ENCODE data around the gene MTA1. TPM values are rescaled to one million over a fixed set of nuclear protein-coding genes. Genes with fewer than 3 reads are reported as not detected.
A peak's percentile ranks its signal among the peaks of the same experiment; 100 is the strongest.

MTA1 gene
- total and polyA plus RNA-seq, 8 donors, result 24.9 to 183 (median 54.1) TPM

DNA sequence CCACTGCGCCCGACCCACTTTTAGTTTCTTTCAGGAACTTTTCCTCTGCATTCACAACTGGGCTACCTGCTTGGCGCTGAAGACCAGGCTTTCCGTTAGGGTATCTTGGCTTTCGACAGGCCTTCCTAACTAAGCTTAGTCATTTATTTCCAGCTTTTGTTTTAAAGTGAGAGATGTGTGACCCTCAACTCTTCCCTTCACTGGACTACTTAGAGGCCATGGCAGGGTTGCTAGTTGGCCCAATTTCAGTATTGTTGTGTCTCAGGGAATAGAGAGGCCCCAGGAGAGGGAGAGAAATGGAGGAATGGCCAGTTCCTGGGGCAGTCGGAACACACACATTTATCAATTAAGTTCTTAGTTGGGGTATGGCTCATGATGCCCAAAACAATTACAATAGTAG is 10.4 kb downstream of the MTA1 start:
- 77 to 97% (median 94%) methylated on average over 6 of the region's 6 CpGs for WGBS, 5 donors
- no peaks in the 10 kb centered on the region for H3K27me3 ChIP-seq
- H3K4me3 ChIP-seq, result no peak overlapping the region
- TF ChIP-seq POLR2AphosphoS5 (IDR thresholded peaks at IDR 0.05), result no peak
- TF ChIP-seq EP300 (IDR thresholded peaks at IDR 0.05), result no peak
- TF ChIP-seq POLR2A (IDR thresholded peaks at IDR 0.05), result no peak
- TF ChIP-seq, protein P1, sequence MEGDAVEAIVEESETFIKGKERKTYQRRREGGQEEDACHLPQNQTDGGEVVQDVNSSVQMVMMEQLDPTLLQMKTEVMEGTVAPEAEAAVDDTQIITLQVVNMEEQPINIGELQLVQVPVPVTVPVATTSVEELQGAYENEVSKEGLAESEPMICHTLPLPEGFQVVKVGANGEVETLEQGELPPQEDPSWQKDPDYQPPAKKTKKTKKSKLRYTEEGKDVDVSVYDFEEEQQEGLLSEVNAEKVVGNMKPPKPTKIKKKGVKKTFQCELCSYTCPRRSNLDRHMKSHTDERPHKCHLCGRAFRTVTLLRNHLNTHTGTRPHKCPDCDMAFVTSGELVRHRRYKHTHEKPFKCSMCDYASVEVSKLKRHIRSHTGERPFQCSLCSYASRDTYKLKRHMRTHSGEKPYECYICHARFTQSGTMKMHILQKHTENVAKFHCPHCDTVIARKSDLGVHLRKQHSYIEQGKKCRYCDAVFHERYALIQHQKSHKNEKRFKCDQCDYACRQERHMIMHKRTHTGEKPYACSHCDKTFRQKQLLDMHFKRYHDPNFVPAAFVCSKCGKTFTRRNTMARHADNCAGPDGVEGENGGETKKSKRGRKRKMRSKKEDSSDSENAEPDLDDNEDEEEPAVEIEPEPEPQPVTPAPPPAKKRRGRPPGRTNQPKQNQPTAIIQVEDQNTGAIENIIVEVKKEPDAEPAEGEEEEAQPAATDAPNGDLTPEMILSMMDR (IDR thresholded peaks at IDR 0.05), result no peak
- peak overlapping the region in 1 of 5 donors; percentile 4 for H3K27ac ChIP-seq
- peaks cover 0 to 43% (median 14%) of the 10 kb centered on the region in 4 donors for H3K36me3 ChIP-seq
- H3K9me3 ChIP-seq, result peaks cover 0 to 3% (median 0%) of the 10 kb centered on the region in 4 donors
- DNase-seq, result no peak
- peaks cover 0 to 15% (median 3%) of the 10 kb centered on the region in 4 donors for H3K4me1 ChIP-seq
- intact Hi-C loops (cut with DNase I; ENCODE audit: low total_unique reads), result no loop called here

DNA sequence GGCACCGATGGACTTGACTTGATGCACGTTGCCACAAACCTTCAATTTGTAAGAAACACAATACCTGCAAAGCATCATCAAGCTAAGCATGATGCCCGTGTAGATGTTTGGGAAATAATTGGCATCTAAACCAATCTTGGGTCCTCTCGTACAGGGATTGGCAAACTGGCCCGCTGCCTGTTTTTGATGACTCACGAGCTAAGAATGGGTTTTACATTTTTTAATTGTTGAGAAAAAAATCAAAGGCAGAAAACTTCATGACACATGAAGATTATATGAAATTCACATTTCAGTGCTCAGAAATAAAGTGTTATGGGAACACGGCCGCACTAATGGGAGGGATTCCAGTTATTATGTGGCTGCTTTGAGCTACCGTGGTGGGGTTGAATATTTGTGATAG is 10.9 kb downstream of the MTA1 start:
- intact Hi-C loops (cut with DNase I; ENCODE audit: low total_unique reads), result no loop called here
- WGBS, 5 donors, result 66 to 74% (median 69%) methylated on average over 9 of the region's 9 CpGs
- peaks cover 0 to 15% (median 3%) of the 10 kb centered on the region in 4 donors for H3K4me1 ChIP-seq
- peaks cover 0 to 38% (median 11%) of the 10 kb centered on the region in 4 donors for H3K36me3 ChIP-seq
- peaks cover 0 to 3% (median 0%) of the 10 kb centered on the region in 4 donors for H3K9me3 ChIP-seq
- DNase-seq, result no peak
- peak overlapping the region in 1 of 5 donors; percentile 4 for H3K27ac ChIP-seq
- no peak overlapping the region for H3K4me3 ChIP-seq
- no peaks in the 10 kb centered on the region for H3K27me3 ChIP-seq
- no peak for TF ChIP-seq POLR2A (IDR thresholded peaks at IDR 0.05)
- TF ChIP-seq POLR2AphosphoS5 (IDR thresholded peaks at IDR 0.05), result no peak
- TF ChIP-seq EP300 (IDR thresholded peaks at IDR 0.05), result no peak
- TF ChIP-seq, protein P1 (IDR thresholded peaks at IDR 0.05), result no peak

DNA sequence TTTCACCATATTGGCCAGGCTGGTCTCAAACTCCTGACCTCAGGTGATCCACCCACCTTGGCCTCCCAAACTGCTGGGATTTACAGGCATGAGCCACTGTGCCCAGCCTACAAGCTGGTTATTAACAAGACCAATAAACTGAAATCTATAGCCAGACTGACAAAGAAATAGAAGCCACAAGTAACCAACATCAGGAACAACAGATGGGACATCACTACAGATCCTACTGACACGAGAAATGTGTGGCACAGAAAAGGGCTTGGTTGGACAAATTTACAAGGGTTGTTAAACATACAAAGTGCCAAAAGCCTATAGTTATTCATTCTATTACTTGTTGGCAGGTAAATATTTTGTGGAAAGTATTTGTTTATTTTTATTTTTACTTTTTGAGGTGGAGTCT is 11.6 kb downstream of the MTA1 start:
- WGBS, 5 donors, result 85 to 100% (median 91%) methylated on average over 1 of the region's 1 CpG
- TF ChIP-seq EP300 (IDR thresholded peaks at IDR 0.05), result no peak
- TF ChIP-seq POLR2A (IDR thresholded peaks at IDR 0.05), result no peak
- TF ChIP-seq, protein P1 (IDR thresholded peaks at IDR 0.05), result no peak
- no peak for TF ChIP-seq POLR2AphosphoS5 (IDR thresholded peaks at IDR 0.05)

DNA sequence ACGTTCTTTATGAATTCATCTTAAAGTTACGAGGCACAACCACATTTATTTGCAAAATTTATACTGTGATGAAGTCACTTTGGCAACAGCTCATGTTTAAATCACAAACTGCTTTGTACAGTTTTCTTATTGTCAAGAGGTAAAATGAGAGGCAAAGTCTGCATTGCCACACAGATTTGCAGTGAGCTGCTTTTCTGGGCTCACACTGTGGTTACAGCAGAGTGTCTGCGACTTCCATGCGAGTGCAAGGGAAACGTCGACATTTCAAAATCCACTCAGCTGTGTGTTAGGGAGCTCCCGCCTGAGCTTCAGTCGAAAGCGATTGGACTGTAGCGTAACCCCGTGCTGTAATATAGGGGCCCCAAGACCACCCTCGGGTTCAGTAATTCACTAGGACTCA is 13.0 kb downstream of the MTA1 start:
- WGBS, 5 donors, result 87 to 93% (median 91%) methylated on average over 12 of the region's 12 CpGs
- no peak for TF ChIP-seq POLR2A (IDR thresholded peaks at IDR 0.05)

More for the DNA sequence above, 11.6 kb downstream of the MTA1 start:
- H3K4me1 ChIP-seq, result peaks cover 0 to 15% (median 3%) of the 10 kb centered on the region in 4 donors
- H3K27ac ChIP-seq, result peak overlapping the region in 1 of 5 donors; percentile 4
- H3K9me3 ChIP-seq, result peaks cover 0 to 3% (median 0%) of the 10 kb centered on the region in 4 donors
- no peak for DNase-seq
- H3K36me3 ChIP-seq, result peaks cover 0 to 31% (median 7%) of the 10 kb centered on the region in 4 donors
- no peak overlapping the region for H3K4me3 ChIP-seq
- H3K27me3 ChIP-seq, result no peaks in the 10 kb centered on the region
- intact Hi-C loops (cut with DNase I; ENCODE audit: low total_unique reads), result no loop called here

DNA sequence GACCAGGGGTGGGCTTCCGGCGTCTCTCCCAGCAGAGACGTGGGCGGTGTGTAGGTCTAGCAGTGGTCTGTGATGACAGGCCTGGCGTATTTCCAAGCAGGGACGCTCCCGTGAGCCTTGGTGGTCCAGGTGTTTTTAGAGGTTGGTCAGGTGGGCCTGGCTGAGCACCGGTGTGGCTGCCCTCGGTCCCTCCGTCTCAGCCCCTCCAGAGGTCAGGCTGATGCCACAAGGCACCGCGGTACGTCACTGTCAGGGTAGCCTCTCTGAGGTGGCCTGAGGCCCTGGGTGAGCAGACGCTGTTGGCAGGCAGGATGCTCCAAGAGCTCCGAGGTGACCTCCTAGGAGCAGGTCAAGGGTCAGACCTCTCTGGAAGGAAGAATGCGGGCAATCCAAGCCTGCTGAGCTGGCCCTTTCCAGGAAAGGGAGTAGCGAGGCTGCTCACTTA is 13.6 kb downstream of the MTA1 start:
- H3K4me3 ChIP-seq, result no peak overlapping the region
- intact Hi-C loops (cut with DNase I; ENCODE audit: low total_unique reads), result no loop called here
- no peak overlapping the region for H3K27ac ChIP-seq
- TF ChIP-seq, protein P1 (IDR thresholded peaks at IDR 0.05), result no peak
- TF ChIP-seq POLR2A (IDR thresholded peaks at IDR 0.05) (no peak), POLR2AphosphoS5 (IDR thresholded peaks at IDR 0.05) (no peak), EP300 (IDR thresholded peaks at IDR 0.05) (no peak)
- peaks cover 0 to 18% (median 0%) of the 10 kb centered on the region in 4 donors for H3K36me3 ChIP-seq
- H3K4me1 ChIP-seq, result peaks cover 0 to 25% (median 3%) of the 10 kb centered on the region in 4 donors
- no peaks in the 10 kb centered on the region for H3K27me3 ChIP-seq
- H3K9me3 ChIP-seq, result no peaks in the 10 kb centered on the region
- no peak for DNase-seq
- 58 to 86% (median 85%) methylated on average over 4 to 17 of the region's 17 CpGs for WGBS, 5 donors

More for the DNA sequence above, 13.0 kb downstream of the MTA1 start:
- H3K27me3 ChIP-seq, result no peaks in the 10 kb centered on the region
- H3K27ac ChIP-seq, result no peak overlapping the region
- H3K4me3 ChIP-seq, result no peak overlapping the region
- H3K9me3 ChIP-seq, result no peaks in the 10 kb centered on the region
- peaks cover 0 to 19% (median 0%) of the 10 kb centered on the region in 4 donors for H3K36me3 ChIP-seq
- DNase-seq, result no peak
- peaks cover 0 to 23% (median 3%) of the 10 kb centered on the region in 4 donors for H3K4me1 ChIP-seq
- intact Hi-C loops (cut with DNase I; ENCODE audit: low total_unique reads), result no loop called here

All from stomach (tissue), 9 donors.